GM23338 (cell line): ENCODE results near the gene MYOZ3.

ENCODE experiments used
- EZH2 ChIP-seq: fragments of 200-600 bp; sonication (generic); IDR thresholded peaks from one replicate; pipeline ENCODE4 v1.8.0; 2017; ENCODE audit warnings: antibody characterized with exemption, mild to moderate bottlenecking, low read depth; ENCODE audit not compliant: unreplicated experiment
- POLR2AphosphoS5 ChIP-seq: IDR thresholded peaks from 2 replicates; pipeline ENCODE4 v1.6.1; 2016; ENCODE audit warnings: antibody characterized with exemption, low read depth
- ZNF331 ChIP-seq: fragments of 250-450 bp; sonication (Bioruptor Pico); IDR thresholded peaks from 2 replicates; pipeline ENCODE4 v1.5.0; 2020; ENCODE audit warnings: low read depth, mild to moderate bottlenecking, moderate library complexity
- TF ChIP-seq, protein P1 (sequence below), 2 experiments: fragments of 200-600 bp in 1 of 2; sonication (generic) in 1 of 2; conservative IDR thresholded peaks; 2 replicates each; pipeline versions ENCODE4 v1.5.1 to v1.6.1; 2016 to 2017; ENCODE audit warnings: antibody characterized with exemption in 2 of 2, low read depth in 2 of 2, mild to moderate bottlenecking in 2 of 2, moderate library complexity in 1 of 2
- TF ChIP-seq, protein P2 (sequence below): IDR thresholded peaks from one replicate; pipeline ENCODE4 v1.6.1; 2018; ENCODE audit warnings: antibody characterized with exemption; ENCODE audit not compliant: unreplicated experiment

DNA sequence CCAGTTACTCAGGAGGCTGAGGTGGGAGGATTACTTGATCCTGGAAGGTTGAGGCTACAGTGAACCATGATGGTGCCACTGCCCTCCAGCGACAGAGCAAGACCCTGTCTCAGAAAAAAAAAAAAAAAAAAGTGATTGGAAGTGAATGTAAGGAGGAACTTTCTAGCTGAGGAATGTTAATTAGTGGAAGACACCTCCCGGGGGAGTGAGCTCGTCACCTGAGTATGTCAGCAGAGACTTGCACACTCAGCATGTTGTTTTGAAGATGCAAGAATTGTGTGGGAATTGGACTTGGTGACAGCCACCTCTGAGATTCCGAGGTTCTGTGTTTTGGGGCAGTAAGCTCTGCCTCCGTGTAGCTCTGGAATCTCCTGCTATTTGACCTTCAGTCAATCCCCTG lies 17.0 kb upstream of the MYOZ3 start:
- TF ChIP-seq, protein P1, sequence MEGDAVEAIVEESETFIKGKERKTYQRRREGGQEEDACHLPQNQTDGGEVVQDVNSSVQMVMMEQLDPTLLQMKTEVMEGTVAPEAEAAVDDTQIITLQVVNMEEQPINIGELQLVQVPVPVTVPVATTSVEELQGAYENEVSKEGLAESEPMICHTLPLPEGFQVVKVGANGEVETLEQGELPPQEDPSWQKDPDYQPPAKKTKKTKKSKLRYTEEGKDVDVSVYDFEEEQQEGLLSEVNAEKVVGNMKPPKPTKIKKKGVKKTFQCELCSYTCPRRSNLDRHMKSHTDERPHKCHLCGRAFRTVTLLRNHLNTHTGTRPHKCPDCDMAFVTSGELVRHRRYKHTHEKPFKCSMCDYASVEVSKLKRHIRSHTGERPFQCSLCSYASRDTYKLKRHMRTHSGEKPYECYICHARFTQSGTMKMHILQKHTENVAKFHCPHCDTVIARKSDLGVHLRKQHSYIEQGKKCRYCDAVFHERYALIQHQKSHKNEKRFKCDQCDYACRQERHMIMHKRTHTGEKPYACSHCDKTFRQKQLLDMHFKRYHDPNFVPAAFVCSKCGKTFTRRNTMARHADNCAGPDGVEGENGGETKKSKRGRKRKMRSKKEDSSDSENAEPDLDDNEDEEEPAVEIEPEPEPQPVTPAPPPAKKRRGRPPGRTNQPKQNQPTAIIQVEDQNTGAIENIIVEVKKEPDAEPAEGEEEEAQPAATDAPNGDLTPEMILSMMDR (conservative IDR thresholded peaks at IDR 0.05; ENCODE audit: low read depth in 2 of 2): no peak
- TF ChIP-seq POLR2AphosphoS5 (no peak), EZH2 (no peak), ZNF331 (CRISPR knock-in tag) (no peak)
- TF ChIP-seq, protein P2, sequence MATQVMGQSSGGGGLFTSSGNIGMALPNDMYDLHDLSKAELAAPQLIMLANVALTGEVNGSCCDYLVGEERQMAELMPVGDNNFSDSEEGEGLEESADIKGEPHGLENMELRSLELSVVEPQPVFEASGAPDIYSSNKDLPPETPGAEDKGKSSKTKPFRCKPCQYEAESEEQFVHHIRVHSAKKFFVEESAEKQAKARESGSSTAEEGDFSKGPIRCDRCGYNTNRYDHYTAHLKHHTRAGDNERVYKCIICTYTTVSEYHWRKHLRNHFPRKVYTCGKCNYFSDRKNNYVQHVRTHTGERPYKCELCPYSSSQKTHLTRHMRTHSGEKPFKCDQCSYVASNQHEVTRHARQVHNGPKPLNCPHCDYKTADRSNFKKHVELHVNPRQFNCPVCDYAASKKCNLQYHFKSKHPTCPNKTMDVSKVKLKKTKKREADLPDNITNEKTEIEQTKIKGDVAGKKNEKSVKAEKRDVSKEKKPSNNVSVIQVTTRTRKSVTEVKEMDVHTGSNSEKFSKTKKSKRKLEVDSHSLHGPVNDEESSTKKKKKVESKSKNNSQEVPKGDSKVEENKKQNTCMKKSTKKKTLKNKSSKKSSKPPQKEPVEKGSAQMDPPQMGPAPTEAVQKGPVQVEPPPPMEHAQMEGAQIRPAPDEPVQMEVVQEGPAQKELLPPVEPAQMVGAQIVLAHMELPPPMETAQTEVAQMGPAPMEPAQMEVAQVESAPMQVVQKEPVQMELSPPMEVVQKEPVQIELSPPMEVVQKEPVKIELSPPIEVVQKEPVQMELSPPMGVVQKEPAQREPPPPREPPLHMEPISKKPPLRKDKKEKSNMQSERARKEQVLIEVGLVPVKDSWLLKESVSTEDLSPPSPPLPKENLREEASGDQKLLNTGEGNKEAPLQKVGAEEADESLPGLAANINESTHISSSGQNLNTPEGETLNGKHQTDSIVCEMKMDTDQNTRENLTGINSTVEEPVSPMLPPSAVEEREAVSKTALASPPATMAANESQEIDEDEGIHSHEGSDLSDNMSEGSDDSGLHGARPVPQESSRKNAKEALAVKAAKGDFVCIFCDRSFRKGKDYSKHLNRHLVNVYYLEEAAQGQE: no peak
